Adrenal gland (tissue), 19 donors: ENCODE results near the gene SIDT2. TPM values are rescaled to one million over a fixed set of nuclear protein-coding genes. Genes with fewer than 3 reads are reported as not detected.
"Not testable (repeated sequence)": the region's sequence is repeated elsewhere in the genome, so short reads cannot be mapped to it uniquely, and the experiment has no call there.

ENCODE experiments used
- DNase-seq, 7 donors: peaks; one replicate each; pipeline ENCODE4 v3.0.0-alpha.2; 2019 to 2020
- H3K27ac ChIP-seq, 5 donors: fragments of 200-600 bp; sonication (generic) in 4 of 5; 1 replicate in 3 of 5; 2 replicates in 2 of 5; pipeline versions ENCODE4 v1.5.1 to v1.8.0; 2016 to 2020; ENCODE audit warnings: mild to moderate bottlenecking in 1 of 5
- H3K27me3 ChIP-seq: fragments of 200-600 bp; 2 replicates; pipeline ENCODE4 v1.8.0; 2021
- H3K36me3 ChIP-seq, 2 donors: fragments of 200-600 bp; replicated peaks in 1 of 2; 1 replicate in 1 of 2; 2 replicates in 1 of 2; pipeline versions ENCODE4 v1.5.1 to v1.8.0; 2018 to 2022
- H3K4me1 ChIP-seq, 2 donors: fragments of 200-600 bp; replicated peaks in 1 of 2; 1 replicate in 1 of 2; 2 replicates in 1 of 2; pipeline versions ENCODE4 v1.5.1 to v1.8.0; 2018 to 2021
- H3K4me3 ChIP-seq, 4 donors: fragments of 200-600 bp; sonication (generic) in 3 of 4; one replicate each; pipeline ENCODE4 v1.5.1; 2016 to 2018
- H3K9me3 ChIP-seq, 3 donors: fragments of 200-600 bp; sonication (generic) in 1 of 3; replicated peaks in 1 of 3; 1 replicate in 2 of 3; 2 replicates in 1 of 3; pipeline versions ENCODE4 v1.5.1 to v1.8.0; 2016 to 2021
- CTCF ChIP-seq, 6 experiments: fragments of 450-650 bp in 4 of 6; fragments of 200-600 bp in 2 of 6; sonication (generic) in 1 of 6; IDR thresholded peaks; 1 replicate in 5 of 6; 2 replicates in 1 of 6; pipeline versions ENCODE4 v1.5.1 to v1.8.0; 2016 to 2021; ENCODE audit warnings: antibody characterized with exemption in 6 of 6, mild to moderate bottlenecking in 2 of 6, moderate library complexity in 1 of 6
- POLR2A ChIP-seq, 2 donors: fragments of 450-650 bp; IDR thresholded peaks; one replicate each; pipeline ENCODE4 v1.6.1; 2017; ENCODE audit warnings: antibody characterized with exemption in 2 of 2, mild to moderate bottlenecking in 2 of 2, moderate library complexity in 1 of 2
- WGBS, 4 donors: extraction: QIAGEN DNeasy Blood & Tissue Kit in 2 of 4; methylation state at CpG; one replicate each; pipeline versions ENCODE4 v1.1.5 to v1.1.7; 2013 to 2017; 5-methylcytosine and 5-hydroxymethylcytosine counted together
- intact Hi-C, 2 donors: fragments of 100-400 bp; cut with DNase I; formaldehyde crosslinking; loops; one replicate each; pipeline versions ENCODE4 v1.14.1 to v1.15.0; 2022 to 2023
- long read RNA-seq, 10 donors: library from polyadenylated mRNA in 3 of 10; unstranded in 2 of 10; stranded (forward) in 1 of 10; transcript quantifications; one replicate each; pipeline ENCODE4 v2.0.0 and lab custom pipeline, GENCODE V29; 2021 to 2026
- polyA plus RNA-seq, 3 donors: library from polyadenylated mRNA; stranded (reverse); fragments of 200-250 nt in 2 of 3; fragments of 350-450 nt in 1 of 3; fragmentation: Illumina TruSeq in 1 of 3; extraction: RNeasy Lipid Tissue Mini Kit (QIAGEN cat#74804) in 1 of 3; gene quantifications; one replicate each; pipeline ENCODE4 v1.2.3, GENCODE V29; 2013 to 2014
- total RNA-seq, 9 donors: library from RNA; depleted of rRNA in 4 of 9; stranded (reverse); fragments of >200 nt in 4 of 9; fragments of 120-200 nt in 1 of 9; fragmentation: NEBNext Ultra II Directional in 1 of 9; extraction: Animal tissue kit (Norgen Biotek cat#: 25700) in 1 of 9; gene quantifications; one replicate each; pipeline versions ENCODE4 v1.1.0 to v1.2.4, GENCODE V29; 2013 to 2023
- donor health status: healthy with polysubstance abuse.
- donor health status: Bipolar disorder and iron deficiency.
- donor health status: DM: yes; HTN: yes; CAD: no.
- donor health status: DM: no; HTN: no; CAD: no.
- donor health status: DM: no; HTN: no; CAD: no.
- donor health status: DM: yes; HTN: yes; CAD: no.

Gene SIDT2
- 10 to 100 TPM; 23.4 to 87.1 (median 42.9) TPM for total RNA-seq
- 10 to 100 TPM; 27.7 to 75.1 (median 48.8) TPM for polyA plus RNA-seq
- long read RNA-seq, donor 1, full-length matches to known transcripts, result 1 of 1 reads
- long read RNA-seq, donor 1, partial matches to known transcripts, result 0 of 1 reads
- long read RNA-seq, donor 1, other reads (novel, unspliced or antisense), result 0 of 1 reads
- long read RNA-seq, donor 2, full-length matches to known transcripts, result 1 of 8 reads
- long read RNA-seq, donor 2, partial matches to known transcripts, result 7 of 8 reads
- long read RNA-seq, donor 2, other reads (novel, unspliced or antisense), result 0 of 8 reads
- long read RNA-seq, donor 3, full-length matches to known transcripts, result 2 of 2 reads
- long read RNA-seq, donor 3, partial matches to known transcripts, result 0 of 2 reads
- long read RNA-seq, donor 3, other reads (novel, unspliced or antisense), result 0 of 2 reads
- long read RNA-seq, donor 4, partial matches to known transcripts, result 1 of 4 reads
- long read RNA-seq, donor 4, other reads (novel, unspliced or antisense), result 3 of 4 reads
- long read RNA-seq, donor 5, partial matches to known transcripts, result 45 of 59 reads
- long read RNA-seq, donor 5, other reads (novel, unspliced or antisense), result 14 of 59 reads
- long read RNA-seq, donor 6, partial matches to known transcripts, result 2 of 3 reads
- long read RNA-seq, donor 6, other reads (novel, unspliced or antisense), result 1 of 3 reads
- long read RNA-seq, donor 7, partial matches to known transcripts, result 0 of 1 reads
- long read RNA-seq, donor 7, other reads (novel, unspliced or antisense), result 0 of 1 reads
- long read RNA-seq, donor 8, full-length matches to known transcripts, result 5 of 5 reads
- long read RNA-seq, donor 8, partial matches to known transcripts, result 0 of 5 reads
- long read RNA-seq, donor 8, other reads (novel, unspliced or antisense), result 0 of 5 reads
- long read RNA-seq, donor 9, full-length matches to known transcripts, result 4 of 4 reads
- long read RNA-seq, donor 9, partial matches to known transcripts, result 0 of 4 reads
- long read RNA-seq, donor 9, other reads (novel, unspliced or antisense), result 0 of 4 reads
- long read RNA-seq, donor 10, result 0 reads

GRCh38 chr11:117178210-117179034 is at the start of gene SIDT2:
SIDT2 (plus strand) TSS chr11:117178743; CDS start chr11:117179264, 521 bp downstream.
- H3K4me1 ChIP-seq, result peaks cover 25 to 32% of the 10 kb centered on the region in 2 donors
- intact Hi-C loops, result no loop called here

DNA sequence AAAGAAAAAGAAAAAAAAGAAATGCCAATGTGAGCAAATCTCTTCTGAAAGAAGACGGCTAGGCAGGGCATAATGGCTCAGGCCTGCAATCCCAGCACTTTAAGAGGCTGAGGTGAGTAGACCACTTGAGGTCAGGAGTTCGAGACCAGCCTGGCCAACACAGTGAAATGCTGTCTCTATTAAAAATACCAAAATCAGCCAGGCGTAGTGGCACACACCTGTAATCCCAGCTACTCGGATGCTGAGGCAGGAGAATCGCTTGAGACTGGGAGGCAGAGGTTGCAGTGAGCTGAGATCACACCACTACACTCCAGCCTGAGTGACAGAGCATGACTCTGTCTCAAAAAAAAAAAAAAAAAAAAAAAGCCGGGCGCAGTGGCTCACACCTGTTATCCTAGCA is 48.1 kb upstream of the SIDT2 start:
- DNase-seq, H3K27me3 ChIP-seq, H3K36me3 ChIP-seq: not testable (repeated sequence)

More at GRCh38 chr11:117178210-117179034, at the start of gene SIDT2:
- peak; percentile 91 to 98 (median 95) for DNase-seq
- H3K27me3 ChIP-seq, result no peaks in the 10 kb centered on the region
- peak within 1 kb of the TSS; percentile 55 to 93 (median 91) for H3K27ac ChIP-seq
- WGBS, 4 donors, result 1% methylated on average over 37 to 51 of the region's 51 CpGs
- H3K36me3 ChIP-seq, result peaks cover 0 to 14% of the 10 kb centered on the region in 2 donors
- peak; percentile 84 to 97 for TF ChIP-seq POLR2A (IDR thresholded peaks at IDR 0.05)
- peak in 1 of 6 experiments; percentile 9 for TF ChIP-seq CTCF (IDR thresholded peaks at IDR 0.05)
- no peaks in the 10 kb centered on the region for H3K9me3 ChIP-seq
- peak within 1 kb of the TSS; percentile 50 to 97 (median 76) for H3K4me3 ChIP-seq

GRCh38 chr11:117130879-117131278 is 47.7 kb upstream of the SIDT2 start:
- no peaks in the 10 kb centered on the region for H3K4me1 ChIP-seq
- H3K9me3 ChIP-seq, result no peaks in the 10 kb centered on the region
- no peak overlapping the region for H3K27ac ChIP-seq
- no peak for TF ChIP-seq CTCF (IDR thresholded peaks at IDR 0.05)
- TF ChIP-seq POLR2A (IDR thresholded peaks at IDR 0.05), result no peak
- no peak overlapping the region for H3K4me3 ChIP-seq
- no peaks in the 10 kb centered on the region for H3K27me3 ChIP-seq
- no peaks in the 10 kb centered on the region for H3K36me3 ChIP-seq
- intact Hi-C loops, result loop anchor here in 1 of 2 donors (5.0 kb wide), 1 partner anchor 76 kb away; no protein-coding TSS in a partner anchor
- WGBS, 4 donors, result 79 to 93% (median 84%) methylated on average over 7 of the region's 7 CpGs
- DNase-seq, result no peak

More for the DNA sequence above, 48.1 kb upstream of the SIDT2 start:
- H3K4me1 ChIP-seq, H3K9me3 ChIP-seq, H3K27ac ChIP-seq, H3K4me3 ChIP-seq: not testable (repeated sequence)
- intact Hi-C loops, result loop anchor here in 1 of 2 donors (5.0 kb wide), 1 partner anchor 77 kb away; no protein-coding TSS in a partner anchor
- 82 to 98% (median 90%) methylated on average over 5 to 7 of the region's 7 CpGs for WGBS, 4 donors

GRCh38 chr11:117134431-117134830 is 44.1 kb upstream of the SIDT2 start:
- Histone ChIP-seq H3K4me1 (no peaks in the 10 kb centered on the region), H3K9me3 (no peaks in the 10 kb centered on the region), H3K4me3 (no peak overlapping the region), H3K36me3 (no peaks in the 10 kb centered on the region), H3K27ac (no peak overlapping the region), H3K27me3 (no peaks in the 10 kb centered on the region)
- 54 to 80% (median 73%) methylated on average over 2 to 3 of the region's 3 CpGs for WGBS, 4 donors
- intact Hi-C loops, result loop anchor here in 1 of 2 donors (5.0 kb wide), 1 partner anchor 73 kb away; no protein-coding TSS in a partner anchor
- no peak for DNase-seq
- no peak for TF ChIP-seq CTCF (IDR thresholded peaks at IDR 0.05)

DNA sequence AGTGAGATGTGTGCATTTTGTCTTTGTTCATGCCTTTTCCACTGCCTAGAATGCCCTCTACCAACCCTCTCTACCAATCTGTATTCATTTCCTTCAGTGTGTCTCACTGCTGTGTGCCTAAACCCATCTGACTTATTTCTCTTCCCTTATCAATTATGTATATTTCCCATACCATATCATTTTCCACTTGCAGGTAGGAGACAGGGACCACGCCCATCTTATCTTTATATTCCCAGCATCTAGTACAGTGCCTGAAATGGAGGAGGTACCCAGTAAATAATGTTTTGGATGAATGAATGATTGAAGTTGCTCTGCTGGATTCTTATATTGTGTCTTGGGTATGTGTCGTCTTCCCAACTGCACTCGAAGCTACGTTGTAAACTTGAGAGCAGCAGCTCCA is 43.6 kb upstream of the SIDT2 start:
- H3K9me3 ChIP-seq, H3K27ac ChIP-seq, H3K4me3 ChIP-seq, DNase-seq, H3K4me1 ChIP-seq, H3K27me3 ChIP-seq, H3K36me3 ChIP-seq: not testable (repeated sequence)
- 80 to 91% (median 88%) methylated on average over 1 of the region's 4 CpGs; no CpG with 5 or more reads in 1 of the 4 donors for WGBS, 4 donors
- intact Hi-C loops, result loop anchor here in 1 of 2 donors (5.0 kb wide), 1 partner anchor 72 kb away; no protein-coding TSS in a partner anchor

DNA sequence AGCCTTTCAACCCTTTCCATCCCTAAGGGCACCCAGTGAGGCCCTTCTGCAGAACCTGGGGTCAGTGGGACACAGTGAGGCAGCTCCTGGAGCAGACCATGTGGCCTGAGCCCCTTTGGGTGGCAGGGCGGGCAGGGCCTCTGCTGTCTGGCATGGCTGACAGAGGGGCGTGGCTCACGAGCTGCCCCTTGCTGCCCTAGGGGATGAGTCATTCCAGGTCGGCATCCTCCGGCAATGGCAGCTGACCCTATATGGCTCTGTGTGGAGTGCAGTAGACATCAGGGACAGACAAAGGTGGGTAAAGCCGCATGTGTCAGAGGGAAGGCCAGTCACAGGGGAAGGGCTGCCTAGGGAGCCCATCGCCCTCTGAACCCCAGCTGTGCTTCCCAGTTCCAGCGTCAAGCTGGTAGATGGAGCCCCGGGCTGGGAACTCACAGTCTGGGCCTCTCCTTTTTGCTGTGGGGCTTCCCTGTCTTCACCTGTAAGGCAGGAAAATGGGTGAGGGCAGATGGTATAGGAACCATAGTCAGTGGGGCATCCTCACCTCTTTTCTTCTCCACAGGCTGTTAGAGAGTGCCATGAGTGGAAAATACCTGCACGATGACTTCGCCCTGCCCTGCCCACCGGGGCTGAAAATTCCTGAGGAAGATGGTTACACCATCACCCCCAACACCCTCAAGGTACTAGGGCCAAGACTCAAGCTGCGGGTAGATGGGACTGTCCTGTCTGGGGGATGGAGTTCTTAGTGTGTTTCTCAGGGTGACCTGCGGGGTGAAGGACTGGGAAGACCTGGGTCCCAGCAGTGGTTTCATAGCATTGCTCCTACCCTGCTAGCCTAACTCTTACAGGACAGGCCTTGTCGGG is 41.1 kb upstream of the SIDT2 start:
- H3K27ac ChIP-seq, H3K9me3 ChIP-seq, H3K4me1 ChIP-seq, H3K27me3 ChIP-seq, intact Hi-C loops, DNase-seq, H3K36me3 ChIP-seq, H3K4me3 ChIP-seq: not testable (repeated sequence)
- WGBS, 4 donors, result no CpG with 5 or more reads among the region's 15 CpGs
